HG03378 (cell line): ENCODE measurements around the gene CEP170B.
"Not testable (repeated sequence)": the region's sequence is repeated elsewhere in the genome, so short reads cannot be mapped to it uniquely, and the experiment has no call there.

ENCODE experiments used
- ATAC-seq: cut with Tn5 transposase; IDR thresholded peaks from one replicate; pipeline ENCODE4 v1.9.1; 2021; ENCODE audit warnings: mild to moderate bottlenecking, moderate library complexity; ENCODE audit not compliant: unreplicated experiment

CEP170B gene

GRCh38 chr14:104843442-104844305 is 21.4 kb upstream of the CEP170B start:
- no peak for ATAC-seq

- no peak for ATAC-seq
These were observed 20.6 kb upstream of the CEP170B start for GRCh38 chr14:104844306-104845032.

- no peak for ATAC-seq
These were observed 19.9 kb upstream of the CEP170B start for GRCh38 chr14:104845033-104845666.

- ATAC-seq: no peak
These were observed 19.1 kb upstream of the CEP170B start for GRCh38 chr14:104845834-104846441.

- no peak for ATAC-seq
These were observed 12.8 kb upstream of the CEP170B start for GRCh38 chr14:104852280-104852663.

GRCh38 chr14:104855532-104856090 is 9.5 kb upstream of the CEP170B start:
- no peak for ATAC-seq

- no peak for ATAC-seq
These were observed 8.8 kb upstream of the CEP170B start for GRCh38 chr14:104856157-104856868.

- ATAC-seq: no peak
These were observed 7.9 kb upstream of the CEP170B start for GRCh38 chr14:104856869-104857860.

GRCh38 chr14:104857931-104858330 is 7.1 kb upstream of the CEP170B start:
- not testable (repeated sequence) for ATAC-seq

GRCh38 chr14:104858811-104859426 is 6.1 kb upstream of the CEP170B start:
- ATAC-seq: no peak

GRCh38 chr14:104859900-104860299 is 5.2 kb upstream of the CEP170B start:
- ATAC-seq: no peak

- ATAC-seq: no peak
These were observed 4.7 kb upstream of the CEP170B start for GRCh38 chr14:104860414-104860813.

- ATAC-seq: no peak
These were observed 1.8 kb upstream of the CEP170B start for GRCh38 chr14:104863131-104863862.

GRCh38 chr14:104863923-104864266 is 1.2 kb upstream of the CEP170B start:
- ATAC-seq: no peak

GRCh38 chr14:104864267-104865080 is 594 bp upstream of the CEP170B start:
- no peak for ATAC-seq

GRCh38 chr14:104865631-104866441 is 768 bp downstream of the CEP170B start:
- ATAC-seq: no peak
